GM12878 (cell line): ENCODE measurements around the gene TASOR.

Experiments used
- CHD1 ChIP-seq: IDR thresholded peaks from 2 replicates; pipeline ENCODE4 v1.6.1; 2012; ENCODE audit warnings: low read depth, low read length, improper control_type of control experiment
- CTCF ChIP-seq, 3 experiments: IDR thresholded peaks in 2 of 3; conservative IDR thresholded peaks in 1 of 3; 2 replicates each; pipeline ENCODE4 v1.5.1; 2011; ENCODE audit warnings: low read depth in 3 of 3, low read length in 3 of 3, mild to moderate bottlenecking in 3 of 3, control low read depth in 2 of 3, moderate library complexity in 2 of 3, inconsistent platforms in 1 of 3, mixed read lengths in 1 of 3; ENCODE audit not compliant: control insufficient read depth in 2 of 3, insufficient read depth in 1 of 3; ENCODE audit errors: extremely low read depth in 1 of 3
- EP300 ChIP-seq, 2 experiments: fragments of 150-350 bp in 1 of 2; IDR thresholded peaks; 2 replicates each; pipeline ENCODE4 v1.6.1; 2011 to 2012; ENCODE audit warnings: low read depth in 2 of 2, low read length in 2 of 2, borderline replicate concordance in 1 of 2, improper control_type of control experiment in 1 of 2, inconsistent platforms in 1 of 2; ENCODE audit not compliant: control insufficient read depth in 1 of 2
- EZH2 ChIP-seq: IDR thresholded peaks from 2 replicates; pipeline ENCODE4 v1.6.1; 2012; ENCODE audit warnings: low read depth, mild to moderate bottlenecking, control low read depth, inconsistent platforms, low read length, borderline replicate concordance; ENCODE audit not compliant: control insufficient read depth
- GABPA ChIP-seq: IDR thresholded peaks from 2 replicates; pipeline ENCODE4 v1.6.1; 2014; ENCODE audit warnings: antibody characterized with exemption, low read depth, mild to moderate bottlenecking, inconsistent platforms
- NFIC ChIP-seq: IDR thresholded peaks from 2 replicates; pipeline ENCODE4 v1.6.1; 2012; ENCODE audit warnings: low read depth, mild to moderate bottlenecking, inconsistent platforms, low read length, moderate library complexity
- NFYB ChIP-seq: IDR thresholded peaks from 2 replicates; pipeline ENCODE4 v1.6.1; 2011; ENCODE audit warnings: low read depth, mild to moderate bottlenecking, low read length, improper control_type of control experiment, moderate library complexity; ENCODE audit not compliant: insufficient read depth
- POLR2AphosphoS5 ChIP-seq: IDR thresholded peaks from 2 replicates; pipeline ENCODE4 v1.6.1; 2011; ENCODE audit warnings: mild to moderate bottlenecking, low read length, inconsistent platforms
- SP1 ChIP-seq: IDR thresholded peaks from one replicate; pipeline ENCODE4 v1.6.1; 2011; ENCODE audit warnings: low read depth, low read length
- SPI1 ChIP-seq: IDR thresholded peaks from 2 replicates; pipeline ENCODE4 v1.6.1; 2011; ENCODE audit warnings: low read depth, mild to moderate bottlenecking, low read length, moderate library complexity, borderline replicate concordance; ENCODE audit not compliant: insufficient read depth
- TCF12 ChIP-seq: IDR thresholded peaks from 2 replicates; pipeline ENCODE4 v1.6.1; 2011; ENCODE audit warnings: low read depth, mild to moderate bottlenecking, low read length
- ZBTB33 ChIP-seq: fragments of 450-650 bp; IDR thresholded peaks from 2 replicates; pipeline ENCODE4 v1.6.1; 2017; ENCODE audit warnings: mild to moderate bottlenecking

GRCh38 chr3:56706629-56707028, 23.6 kb upstream of the TASOR start:
- TF ChIP-seq CTCF (IDR thresholded peaks at IDR 0.05 in 2 of 3, conservative IDR thresholded peaks at IDR 0.05 in 1 of 3; ENCODE audit: control insufficient read depth in 2 of 3, extremely low read depth in 1 of 3, insufficient read depth in 1 of 3, low read depth in 3 of 3, low read length in 3 of 3) (no peak), ZBTB33 (no peak), SPI1 (no peak), NFYB (no peak), EZH2 (no peak), TCF12 (no peak), SP1 (no peak), CHD1 (no peak), EP300 (IDR thresholded peaks at IDR 0.05; ENCODE audit: borderline replicate concordance in 1 of 2, control insufficient read depth in 1 of 2, low read depth in 2 of 2, low read length in 2 of 2) (no peak), NFIC (no peak), GABPA (no peak), POLR2AphosphoS5 (no peak)
